Fibroblast of villous mesenchyme (primary cell): ENCODE measurements around the gene ZNF615. TPM values are rescaled to one million over a fixed set of nuclear protein-coding genes. Genes with fewer than 3 reads are reported as not detected.
"Not testable (repeated sequence)": the region's sequence is repeated elsewhere in the genome, so short reads cannot be mapped to it uniquely, and the experiment has no call there.

ENCODE experiments used
- DNase-seq: peaks from one replicate; pipeline ENCODE4 v3.0.0-alpha.2; 2010; ENCODE audit warnings: low read depth
- H3K4me3 ChIP-seq: 2 replicates; pipeline ENCODE4 v1.5.1; 2011; ENCODE audit warnings: low read depth, mild to moderate bottlenecking, low read length
- CTCF ChIP-seq: IDR thresholded peaks from 2 replicates; pipeline ENCODE4 v1.5.1; 2012; ENCODE audit warnings: low read depth, mild to moderate bottlenecking, low read length; ENCODE audit not compliant: insufficient read depth
- total RNA-seq: library from RNA; depleted of rRNA; stranded (reverse); fragments of >200 nt; gene quantifications from 2 replicates; pipeline ENCODE4 v1.2.3, GENCODE V29; 2012

Gene ZNF615
- total RNA-seq, 1 donor = 9.9 TPM

GRCh38 chr19:51994048-51994644 lies 13.9 kb downstream of the ZNF615 start:
- DNase-seq = no peak
- TF ChIP-seq CTCF = no peak
- no peak overlapping the region for H3K4me3 ChIP-seq

- TF ChIP-seq CTCF = no peak
- no peak for DNase-seq
- no peak overlapping the region for H3K4me3 ChIP-seq
Measured at GRCh38 chr19:51993422-51993821, 14.6 kb downstream of the ZNF615 start.

GRCh38 chr19:51986309-51987291 lies 21.4 kb downstream of the ZNF615 start, which contains the start of gene ZNF350:
Gene ZNF350 (minus strand): TSS chr19:51986840. CDS start chr19:51974360, 12,480 bp downstream.
- H3K4me3 ChIP-seq = peak within 1 kb of the TSS; percentile 98
- no peak for TF ChIP-seq CTCF
- peak; percentile 99 for DNase-seq

- no peak for TF ChIP-seq CTCF
- DNase-seq = no peak
- H3K4me3 ChIP-seq = no peak overlapping the region
Measured at GRCh38 chr19:51983361-51983760, 24.6 kb downstream of the ZNF615 start.

GRCh38 chr19:51980926-51981325 lies 27.1 kb downstream of the ZNF615 start:
- not testable (repeated sequence) for DNase-seq, H3K4me3 ChIP-seq

GRCh38 chr19:51980116-51980736 lies 27.8 kb downstream of the ZNF615 start:
- TF ChIP-seq CTCF = no peak
- peak; percentile 34 for DNase-seq

GRCh38 chr19:51978882-51979281 lies 29.1 kb downstream of the ZNF615 start:
- H3K4me3 ChIP-seq = no peak overlapping the region
- no peak for DNase-seq
- TF ChIP-seq CTCF = no peak

More at GRCh38 chr19:51980116-51980736, 27.8 kb downstream of the ZNF615 start:
- H3K4me3 ChIP-seq = no peak overlapping the region
